K562 (cell line): ENCODE results near the gene LRMDA. TPM values are rescaled to one million over a fixed set of nuclear protein-coding genes. Genes with fewer than 3 reads are reported as not detected.

Source experiments
- ATAC-seq: fragments of 200-7000 bp; cut with Tn5 transposase; 3 replicates; pipeline ENCODE4 v1.9.1; 2020; ENCODE audit warnings: moderate library complexity
- BruUV-seq: library from RNA; stranded (reverse); fragments of 400-500 nt; replicated peaks from 2 replicates; lab custom pipeline; 2021; lab: Mats Ljungman, UMichigan
- CTCF ChIA-PET: fragments of 300-600 bp; formaldehyde crosslinking; extraction: SDS; loops from one replicate; lab custom pipeline; 2021; ENCODE audit warnings: low intra/inter-chr PET ratio; lab: Yijun Ruan, JAX
- POLR2A ChIA-PET: fragments of 300-600, 350-650 bp; sonication (Branson Sonifier 250); formaldehyde crosslinking; extraction: SDS; loops from one replicate; lab custom pipeline; 2021; ENCODE audit warnings: antibody characterized with exemption, inconsistent platforms; lab: Yijun Ruan, JAX
- DNase-seq, 4 experiments: peaks; one replicate each; pipeline versions ENCODE4 v3.0.0 to v3.0.0-alpha.2; 2011 to 2018; ENCODE audit warnings: low spot score in 3 of 4, mixed read lengths in 3 of 4; ENCODE audit errors: extremely low read depth in 1 of 4
- FAIRE-seq: peaks from 2 replicates; lab custom pipeline; 2011; peaks lifted over from hg19 to GRCh38; lab: Jason Lieb, UNC
- H2AFZ ChIP-seq: 2 replicates; pipeline ENCODE4 v1.6.0; 2011; ENCODE audit warnings: low read depth, low read length, control low read depth, inconsistent platforms
- H3K27ac ChIP-seq: fragments of 200-600 bp; 3 replicates; pipeline ENCODE4 v1.8.0; 2011; ENCODE audit warnings: low read depth, mild to moderate bottlenecking, control low read depth, inconsistent platforms, low read length, moderate library complexity, mixed read lengths; ENCODE audit errors: extremely low read depth
- H3K27me3 ChIP-seq, 2 experiments: fragments of 300-600 bp in 1 of 2; 2 replicates in 1 of 2; 3 replicates in 1 of 2; pipeline versions ENCODE4 v1.6.0 to v1.8.0; 2011; ENCODE audit warnings: inconsistent platforms in 2 of 2, low read length in 2 of 2, mild to moderate bottlenecking in 1 of 2, mixed read lengths in 1 of 2, moderate library complexity in 1 of 2; ENCODE audit not compliant: control insufficient read depth in 2 of 2, insufficient read depth in 2 of 2
- H3K36me3 ChIP-seq: fragments of 300-600 bp; 3 replicates; pipeline ENCODE4 v1.8.0; 2011; ENCODE audit warnings: mild to moderate bottlenecking, low read length, inconsistent platforms; ENCODE audit not compliant: control insufficient read depth, insufficient read depth
- H3K4me1 ChIP-seq, 2 experiments: fragments of 200-600 bp in 1 of 2; replicated peaks in 1 of 2; 2 replicates in 1 of 2; 3 replicates in 1 of 2; pipeline versions ENCODE4 v1.5.1 to v1.8.0; 2011; ENCODE audit warnings: inconsistent platforms in 2 of 2, low read length in 2 of 2, mild to moderate bottlenecking in 1 of 2, mixed read lengths in 1 of 2, moderate library complexity in 1 of 2; ENCODE audit not compliant: control insufficient read depth in 2 of 2, insufficient read depth in 2 of 2
- H3K4me2 ChIP-seq: 2 replicates; pipeline ENCODE4 v1.6.1; 2011; ENCODE audit warnings: low read length, control low read depth, inconsistent platforms, mixed read lengths; ENCODE audit not compliant: insufficient read depth
- H3K4me3 ChIP-seq: fragments of 200-600 bp; sonication (generic), shearing (Covaris generic); 2 replicates; pipeline ENCODE4 v1.5.1; 2016; ENCODE audit warnings: control low read depth, inconsistent platforms
- H3K79me2 ChIP-seq: fragments of 200-600 bp; 3 replicates; pipeline ENCODE4 v1.8.0; 2011; ENCODE audit warnings: low read length, inconsistent platforms; ENCODE audit not compliant: control insufficient read depth, insufficient read depth
- H3K9ac ChIP-seq, 2 experiments: 2 replicates each; pipeline versions ENCODE4 v1.6.0 to v1.6.1; 2011; ENCODE audit warnings: low read depth in 2 of 2, low read length in 2 of 2, control low read depth in 1 of 2, inconsistent platforms in 1 of 2, mild to moderate bottlenecking in 1 of 2, mixed read lengths in 1 of 2; ENCODE audit not compliant: insufficient read depth in 1 of 2
- H3K9me1 ChIP-seq: one replicate; pipeline ENCODE4 v1.6.0; 2011; ENCODE audit warnings: inconsistent platforms, mild to moderate bottlenecking, low read length, moderate library complexity; ENCODE audit not compliant: control insufficient read depth, insufficient read depth
- H3K9me3 ChIP-seq: replicated peaks from 2 replicates; pipeline ENCODE4 v1.5.1; 2011; ENCODE audit warnings: low read depth, low read length, inconsistent platforms; ENCODE audit not compliant: control insufficient read depth, insufficient read depth
- H4K20me1 ChIP-seq: replicated peaks from 2 replicates; pipeline ENCODE4 v1.6.1; 2011; ENCODE audit warnings: low read length, inconsistent platforms, mixed read lengths; ENCODE audit not compliant: control insufficient read depth, insufficient read depth
- CBFA2T2 ChIP-seq: fragments of 450-650 bp; conservative IDR thresholded peaks from 2 replicates; pipeline ENCODE4 v1.6.1; 2017; ENCODE audit warnings: mild to moderate bottlenecking
- CEBPB ChIP-seq: fragments of 450-650 bp; IDR thresholded peaks from 2 replicates; pipeline ENCODE4 v1.6.1; 2016; ENCODE audit warnings: missing genetic modification characterization, missing compliant biosample characterization
- HNRNPUL1 ChIP-seq: fragments of 200-400 bp; formaldehyde crosslinking; IDR thresholded peaks from 2 replicates; pipeline ENCODE4 v1.6.1; 2017; ENCODE audit warnings: low read length
- MGA ChIP-seq: fragments of 450-650 bp; IDR thresholded peaks from 2 replicates; pipeline ENCODE4 v1.6.1; 2016; ENCODE audit warnings: mild to moderate bottlenecking, moderate library complexity
- NFYB ChIP-seq: IDR thresholded peaks from 2 replicates; pipeline ENCODE4 v1.6.1; 2011; ENCODE audit warnings: mild to moderate bottlenecking, moderate library complexity; ENCODE audit not compliant: insufficient read length; ENCODE audit errors: extremely low read depth
- POU5F1 ChIP-seq: fragments of 150-350 bp; IDR thresholded peaks from 2 replicates; pipeline ENCODE4 v1.6.1; 2014; ENCODE audit warnings: borderline replicate concordance, low read length, low read depth, mild to moderate bottlenecking; ENCODE audit not compliant: partially characterized antibody
- ZBTB17 ChIP-seq: fragments of 450-650 bp; formaldehyde crosslinking; IDR thresholded peaks from 2 replicates; pipeline ENCODE4 v1.4.0; 2020; ENCODE audit warnings: mild to moderate bottlenecking
- ZNF121 ChIP-seq: sonication (generic); formaldehyde crosslinking; conservative IDR thresholded peaks from 2 replicates; pipeline ENCODE4 v1.8.0; 2022; ENCODE audit warnings: missing genetic modification reagents
- ZNF561 ChIP-seq: fragments of 450-650 bp; formaldehyde crosslinking; conservative IDR thresholded peaks from 2 replicates; pipeline ENCODE4 v1.4.0; 2020; ENCODE audit warnings: mild to moderate bottlenecking, moderate library complexity
- ZNF717 ChIP-seq: fragments of 250-450 bp; sonication (Bioruptor Pico); IDR thresholded peaks from 2 replicates; pipeline ENCODE4 v1.5.0; 2021
- WGBS: fragments of 100-300 bp; shearing (Covaris generic); methylation state at CpG from one replicate; pipeline ENCODE4 v1.1.6; 2016; ENCODE audit warnings: low coverage, mixed read lengths; ENCODE audit not compliant: insufficient coverage; ENCODE audit errors: missing lambda C conversion rate; 5-methylcytosine and 5-hydroxymethylcytosine counted together
- in situ Hi-C: fragments of 300-500 bp; cut with MboI; formaldehyde crosslinking; loops from 4 replicates; pipeline ENCODE4 v1.15.0; 2018; ENCODE audit warnings: inconsistent platforms, mixed read lengths
- intact Hi-C: fragments of 100-400 bp; cut with micrococcal nuclease; formaldehyde crosslinking; loops from 2 replicates; pipeline ENCODE4 v1.14.2; 2022
- polyA plus RNA-seq, 8 experiments: library from polyadenylated mRNA; depleted of rRNA in 4 of 8; stranded (reverse) in 5 of 8; unstranded in 3 of 8; fragments of >200 nt; fragmentation: Nextera tagmentation in 2 of 8; fragmentation: Illumina TruSeq in 1 of 8; extraction: Ambion mirVana in 2 of 8; extraction: Trizol in 1 of 8; gene quantifications; 2 replicates each; pipeline versions ENCODE4 v1.2.1 to v1.2.3, GENCODE V29; 2011 to 2014; ENCODE audit warnings: inconsistent platforms in 1 of 8, missing spikeins in 1 of 8
- total RNA-seq, 7 experiments: library from RNA; depleted of rRNA in 6 of 7; stranded (reverse); fragments of >200 nt in 6 of 7; fragmentation: Illumina TruSeq in 2 of 7; extraction: Trizol in 2 of 7; gene quantifications; 2 replicates each; pipeline versions ENCODE4 v1.2.1 to v1.2.3, GENCODE V29; 2011 to 2021; ENCODE audit warnings: low replicate concordance in 1 of 7
- TF ChIP-seq, protein P1 (sequence below): sonication (generic); formaldehyde crosslinking; IDR thresholded peaks from 2 replicates; pipeline ENCODE4 v1.8.0; 2022; ENCODE audit warnings: mild to moderate bottlenecking, missing genetic modification reagents

LRMDA gene
- total and polyA plus RNA-seq, 9 of the 15 experiments (the other 6 are each of a cell fraction or from before 2014, with no cell fraction given), result 0.25 TPM; not detected in 8

DNA sequence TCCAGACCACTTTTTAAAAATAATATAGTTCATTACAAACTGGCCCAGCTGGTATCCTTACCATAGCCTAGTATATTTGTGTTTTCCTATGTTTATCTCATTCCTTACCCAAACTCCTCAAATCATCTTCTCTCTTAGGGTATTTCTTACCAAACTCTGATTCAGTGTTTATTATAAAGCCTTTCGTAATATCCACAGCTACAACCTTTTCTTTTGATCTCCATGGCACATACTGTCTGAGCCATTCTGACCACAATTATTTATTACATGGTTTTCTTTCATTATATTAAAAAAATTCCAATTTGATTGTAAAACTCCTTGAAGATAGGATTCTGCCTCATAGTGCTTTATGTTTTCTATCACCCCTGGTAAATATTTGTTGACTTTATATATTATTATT lies 94.2 kb downstream of the LRMDA start:
- no peak for ATAC-seq
- H3K9me1 ChIP-seq, result no peaks in the 10 kb centered on the region
- WGBS, result 0% methylated on average over 1 of the region's 1 CpG
- POLR2A ChIA-PET, result no interaction called here
- in situ Hi-C loops (no loop called here), intact Hi-C loops (no loop called here)
- H3K27ac ChIP-seq, result no peak overlapping the region
- FAIRE-seq, result no peak
- TF ChIP-seq NFYB (no peak), POU5F1 (no peak), ZNF717 (CRISPR knock-in tag) (no peak), ZBTB17 (CRISPR knock-in tag) (no peak), ZNF561 (no peak), CEBPB (tag) (no peak), MGA (no peak), ZNF121 (CRISPR knock-in tag) (no peak), CBFA2T2 (no peak), HNRNPUL1 (no peak)
- TF ChIP-seq, protein P1, sequence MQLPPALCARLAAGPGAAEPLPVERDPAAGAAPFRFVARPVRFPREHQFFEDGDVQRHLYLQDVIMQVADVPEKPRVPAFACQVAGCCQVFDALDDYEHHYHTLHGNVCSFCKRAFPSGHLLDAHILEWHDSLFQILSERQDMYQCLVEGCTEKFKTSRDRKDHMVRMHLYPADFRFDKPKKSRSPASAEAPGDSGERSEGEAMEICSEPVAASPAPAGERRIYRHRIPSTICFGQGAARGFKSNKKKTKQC, result no peak
- H3K79me2 ChIP-seq, result no peaks in the 10 kb centered on the region
- H3K4me3 ChIP-seq, result no peak overlapping the region
- no TSS peak for BruUV-seq
- DNase-seq, result no peak
- H3K4me2 ChIP-seq, result no peak overlapping the region
- CTCF ChIA-PET, result no interaction called here
- no peaks in the 10 kb centered on the region for H3K9me3 ChIP-seq
- no peak overlapping the region for H3K9ac ChIP-seq
- no peaks in the 10 kb centered on the region for H3K36me3 ChIP-seq
- no peaks in the 10 kb centered on the region for H3K4me1 ChIP-seq
- H4K20me1 ChIP-seq, result no peaks in the 10 kb centered on the region
- no peak overlapping the region for H2AFZ ChIP-seq
- H3K27me3 ChIP-seq, result peaks cover 0 to 2% of the 10 kb centered on the region in 2 experiments; a peak in 1 of 5 replicates
